ENCODE measurements around the gene SLAIN1. TPM values are rescaled to one million over a fixed set of nuclear protein-coding genes. Genes with fewer than 3 reads are reported as not detected.

Gene SLAIN1
- total RNA-seq, 4 donors from 2014 or later = 3.0 to 7.5 (median 4.4) TPM

DNA sequence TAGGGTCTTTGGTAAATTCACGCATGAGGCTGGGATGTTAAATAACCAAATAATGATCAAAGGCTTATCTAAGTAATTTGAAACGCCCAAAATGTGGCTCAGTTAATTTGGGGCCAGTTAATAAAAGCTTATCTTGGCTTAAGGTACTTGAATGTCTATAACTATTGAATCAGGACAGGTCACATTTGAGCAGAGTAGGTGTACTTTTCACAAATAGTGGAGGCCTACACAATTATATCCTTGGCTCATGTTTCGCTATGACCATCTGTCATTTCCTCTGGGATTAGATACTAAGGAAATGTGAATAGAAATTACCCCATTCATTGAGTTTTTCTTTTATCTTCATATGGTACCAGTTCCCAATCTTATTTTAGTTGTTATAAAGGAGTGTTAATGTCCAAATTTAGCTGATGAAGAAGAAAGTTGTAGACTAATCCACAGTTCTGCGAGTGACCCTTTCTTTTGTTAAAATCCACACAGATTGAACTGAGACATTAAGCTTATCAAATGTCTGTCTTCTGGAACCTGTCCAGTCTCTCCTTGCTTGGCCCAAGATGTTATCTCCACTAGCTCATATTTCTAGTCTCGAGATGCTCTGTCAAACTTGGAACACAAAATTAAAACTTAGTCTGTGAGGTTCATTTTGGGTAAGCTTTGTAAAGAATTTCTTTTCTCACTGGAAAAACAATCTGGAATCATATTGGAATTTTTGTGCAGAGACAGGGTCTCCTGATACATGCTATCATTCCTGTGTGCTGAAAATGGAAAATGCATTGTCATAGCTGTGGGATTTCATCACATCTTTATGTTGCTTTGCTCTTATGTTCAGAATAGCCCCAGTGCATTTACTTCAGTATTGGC is 31.0 kb downstream of the SLAIN1 start:
- WGBS, 2 donors = 71 to 76% methylated on average over 5 of the region's 5 CpGs

DNA sequence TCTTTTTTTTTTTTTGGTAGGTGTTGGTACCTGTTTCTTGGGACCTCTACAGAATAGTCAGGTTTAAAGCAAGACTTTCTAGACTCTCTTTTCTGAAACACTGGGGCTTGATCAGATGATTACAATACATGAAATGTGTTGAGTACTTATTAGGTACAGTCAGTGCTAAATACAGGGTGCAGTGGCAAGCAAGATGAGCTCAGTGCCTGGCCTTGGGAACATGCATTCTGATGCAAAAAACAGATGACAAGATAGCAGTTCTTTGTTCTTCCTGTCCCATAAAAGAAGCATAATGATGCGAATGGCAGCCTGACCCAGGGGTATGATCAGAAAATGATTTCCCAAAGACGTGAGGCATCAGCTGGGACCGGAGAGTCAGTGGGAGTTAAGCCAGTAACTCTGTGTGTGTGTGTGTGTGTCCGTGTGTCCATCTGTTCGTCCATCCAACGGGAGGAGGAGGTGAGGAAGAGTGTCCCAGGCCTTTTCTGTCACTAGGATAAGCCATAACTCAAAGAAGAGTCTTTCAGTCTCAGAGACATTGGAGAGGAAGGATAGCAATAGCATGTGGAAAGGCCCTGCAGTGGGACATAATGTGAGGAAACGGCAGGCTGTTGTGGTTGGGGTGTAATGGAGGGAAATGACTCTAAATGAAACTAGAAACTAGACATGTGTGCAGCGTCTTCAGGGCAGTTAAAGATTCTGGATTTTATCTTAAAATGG is 32.2 kb downstream of the SLAIN1 start:
- 88% methylated on average over 8 of the region's 8 CpGs for WGBS, 2 donors
- intact Hi-C loops (cut with DNase I; ENCODE audit: low total_unique reads) = no loop called here
- no peak for DNase-seq (ENCODE audit: low spot score in 2 of 2)
- TF ChIP-seq, protein P1, sequence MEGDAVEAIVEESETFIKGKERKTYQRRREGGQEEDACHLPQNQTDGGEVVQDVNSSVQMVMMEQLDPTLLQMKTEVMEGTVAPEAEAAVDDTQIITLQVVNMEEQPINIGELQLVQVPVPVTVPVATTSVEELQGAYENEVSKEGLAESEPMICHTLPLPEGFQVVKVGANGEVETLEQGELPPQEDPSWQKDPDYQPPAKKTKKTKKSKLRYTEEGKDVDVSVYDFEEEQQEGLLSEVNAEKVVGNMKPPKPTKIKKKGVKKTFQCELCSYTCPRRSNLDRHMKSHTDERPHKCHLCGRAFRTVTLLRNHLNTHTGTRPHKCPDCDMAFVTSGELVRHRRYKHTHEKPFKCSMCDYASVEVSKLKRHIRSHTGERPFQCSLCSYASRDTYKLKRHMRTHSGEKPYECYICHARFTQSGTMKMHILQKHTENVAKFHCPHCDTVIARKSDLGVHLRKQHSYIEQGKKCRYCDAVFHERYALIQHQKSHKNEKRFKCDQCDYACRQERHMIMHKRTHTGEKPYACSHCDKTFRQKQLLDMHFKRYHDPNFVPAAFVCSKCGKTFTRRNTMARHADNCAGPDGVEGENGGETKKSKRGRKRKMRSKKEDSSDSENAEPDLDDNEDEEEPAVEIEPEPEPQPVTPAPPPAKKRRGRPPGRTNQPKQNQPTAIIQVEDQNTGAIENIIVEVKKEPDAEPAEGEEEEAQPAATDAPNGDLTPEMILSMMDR (IDR thresholded peaks at IDR 0.05) = no peak
- TF ChIP-seq POLR2A (IDR thresholded peaks at IDR 0.05) = no peak
- no peak overlapping the region for H3K4me3 ChIP-seq (ENCODE audit: low read depth, poor library complexity, severe bottlenecking)

More for the DNA sequence above, 31.0 kb downstream of the SLAIN1 start:
- intact Hi-C loops (cut with DNase I; ENCODE audit: low total_unique reads) = no loop called here
- DNase-seq (ENCODE audit: low spot score in 2 of 2) = no peak
- TF ChIP-seq POLR2A (IDR thresholded peaks at IDR 0.05) = no peak
- TF ChIP-seq, protein P1 (IDR thresholded peaks at IDR 0.05) = no peak
- H3K4me3 ChIP-seq (ENCODE audit: low read depth, poor library complexity, severe bottlenecking) = no peak overlapping the region

GRCh38 chr13:77730572-77730971 is 33.1 kb downstream of the SLAIN1 start:
- no peak overlapping the region for H3K4me3 ChIP-seq (ENCODE audit: low read depth, poor library complexity, severe bottlenecking)
- 74 to 78% methylated on average over 1 of the region's 1 CpG for WGBS, 2 donors
- no peak for DNase-seq (ENCODE audit: low spot score in 2 of 2)
- TF ChIP-seq, protein P1 (IDR thresholded peaks at IDR 0.05) = no peak
- intact Hi-C loops (cut with DNase I; ENCODE audit: low total_unique reads) = no loop called here

- no peak for TF ChIP-seq POLR2A (IDR thresholded peaks at IDR 0.05)
- TF ChIP-seq, protein P1 (IDR thresholded peaks at IDR 0.05) = no peak
- no peak overlapping the region for H3K4me3 ChIP-seq (ENCODE audit: low read depth, poor library complexity, severe bottlenecking)
- DNase-seq (ENCODE audit: low spot score in 2 of 2) = no peak
- intact Hi-C loops (cut with DNase I; ENCODE audit: low total_unique reads) = no loop called here
- WGBS, 2 donors = 43 to 59% methylated on average over 2 of the region's 2 CpGs
Measured at GRCh38 chr13:77732287-77732686, 34.8 kb downstream of the SLAIN1 start.

DNA sequence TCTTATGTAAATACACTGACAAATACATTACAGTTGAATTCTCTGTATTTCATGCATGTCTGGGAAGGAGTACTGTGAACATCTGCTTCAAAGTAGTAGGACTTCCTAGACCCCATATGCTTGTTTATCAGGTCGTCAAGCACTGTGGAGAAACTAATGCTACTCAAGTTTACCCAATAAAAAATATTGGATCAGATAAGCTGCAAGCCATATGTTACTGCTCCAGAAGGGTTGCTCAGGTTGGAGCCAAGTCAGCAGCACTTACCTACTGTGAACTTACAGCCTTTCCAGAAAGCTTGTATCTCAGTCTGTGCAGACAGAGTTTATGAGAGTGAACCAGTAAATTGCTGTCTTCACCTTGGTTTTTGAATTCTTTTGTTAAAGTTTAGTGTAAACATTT is 36.2 kb downstream of the SLAIN1 start:
- DNase-seq (ENCODE audit: low spot score in 2 of 2) = no peak
- 89 to 95% methylated on average over 1 of the region's 1 CpG for WGBS, 2 donors
- TF ChIP-seq POLR2A (IDR thresholded peaks at IDR 0.05) = no peak
- TF ChIP-seq, protein P1 (IDR thresholded peaks at IDR 0.05) = no peak

More for the DNA sequence above, 36.2 kb downstream of the SLAIN1 start:
- intact Hi-C loops (cut with DNase I; ENCODE audit: low total_unique reads) = no loop called here
- H3K4me3 ChIP-seq (ENCODE audit: low read depth, poor library complexity, severe bottlenecking) = no peak overlapping the region
